ENCODE measurements around the gene TAS2R31. TPM values are rescaled to one million over a fixed set of nuclear protein-coding genes. Genes with fewer than 3 reads are reported as not detected.

TAS2R31 gene
- total RNA-seq, 1 donor from 2014 or later = 0.92 TPM

GRCh38 chr12:10994307-10994706, 36.9 kb downstream of the TAS2R31 start:
- no peak for ATAC-seq

GRCh38 chr12:10989107-10989506, 42.1 kb downstream of the TAS2R31 start:
- no peak for ATAC-seq

GRCh38 chr12:10986812-10987211, 44.4 kb downstream of the TAS2R31 start, which contains the start of gene TAS2R50:
Gene TAS2R50 (minus strand): TSS chr12:10986912. CDS start chr12:10986860, 52 bp downstream.
- no peak for ATAC-seq

- no peak for ATAC-seq
Observed at GRCh38 chr12:10982244-10982643, 49.0 kb downstream of the TAS2R31 start.

Other genes with a start within 250 kb of the TAS2R31 start
- not detected for gene TAS2R7, start 228.8 kb downstream of the TAS2R31 start, total RNA-seq
- not detected for gene TAS2R8, start 224.1 kb downstream of the TAS2R31 start, total RNA-seq
- not detected for gene TAS2R9, start 221.2 kb downstream of the TAS2R31 start, total RNA-seq
- 0.16 TPM for gene TAS2R10, start 205.0 kb downstream of the TAS2R31 start, total RNA-seq
- 0.64 TPM for gene PRR4, start 181.9 kb downstream of the TAS2R31 start, total RNA-seq
- gene PRH1, start 147.2 kb downstream of the TAS2R31 start, total RNA-seq = 7.5 TPM
- gene TAS2R13, start 121.8 kb downstream of the TAS2R31 start, total RNA-seq = 0.44 TPM
- not detected for gene PRH2, start 102.2 kb downstream of the TAS2R31 start, total RNA-seq
- 0.80 TPM for gene TAS2R14, start 92.1 kb downstream of the TAS2R31 start, total RNA-seq
- 0.68 TPM for gene TAS2R50, start 44.5 kb downstream of the TAS2R31 start, total RNA-seq
- 0.96 TPM for gene TAS2R20, start 33.1 kb downstream of the TAS2R31 start, total RNA-seq
- gene TAS2R19, start 8.8 kb downstream of the TAS2R31 start, total RNA-seq = 1.2 TPM
- gene TAS2R46, start 30.9 kb upstream of the TAS2R31 start, total RNA-seq = 0.40 TPM
- 0.84 TPM for gene TAS2R43, start 60.9 kb upstream of the TAS2R31 start, total RNA-seq
- gene TAS2R30, start 103.2 kb upstream of the TAS2R31 start, total RNA-seq = 1.1 TPM
- 4.0 TPM for gene SMIM10L1, start 139.8 kb upstream of the TAS2R31 start, total RNA-seq
- not detected for gene TAS2R42, start 155.5 kb upstream of the TAS2R31 start, total RNA-seq
- gene PRB3, start 238.3 kb upstream of the TAS2R31 start, total RNA-seq = not detected